Lung (tissue), 12 donors: ENCODE measurements around the gene TMCC2. TPM values are rescaled to one million over a fixed set of nuclear protein-coding genes. Genes with fewer than 3 reads are reported as not detected.
"Not testable (repeated sequence)": the region's sequence is repeated elsewhere in the genome, so short reads cannot be mapped to it uniquely, and the experiment has no call there.

Experiments
- ATAC-seq: fragments of 200-7000 bp; cut with Tn5 transposase; one replicate; pipeline ENCODE4 v1.9.1; 2020; ENCODE audit warnings: moderate number of reproducible peaks; ENCODE audit not compliant: insufficient read depth, low FRiP score
- DNase-seq, 3 donors: peaks; one replicate each; pipeline ENCODE4 v3.0.0-alpha.2; 2013 to 2017
- H3K27ac ChIP-seq, 2 donors: one replicate each; pipeline ENCODE4 v1.5.1; 2013; ENCODE audit warnings: mild to moderate bottlenecking in 2 of 2, moderate library complexity in 2 of 2, control low read depth in 1 of 2, inconsistent platforms in 1 of 2, low read depth in 1 of 2, low read length in 1 of 2
- H3K27me3 ChIP-seq, 3 donors: one replicate each; pipeline ENCODE4 v1.5.1; 2013; ENCODE audit warnings: low read length in 2 of 3; ENCODE audit not compliant: control insufficient read depth in 3 of 3, insufficient read depth in 3 of 3
- H3K36me3 ChIP-seq, 4 donors: one replicate each; pipeline ENCODE4 v1.5.1; 2013; ENCODE audit warnings: low read length in 4 of 4, mild to moderate bottlenecking in 1 of 4, moderate library complexity in 1 of 4; ENCODE audit not compliant: control insufficient read depth in 4 of 4, insufficient read depth in 4 of 4
- H3K4me1 ChIP-seq, 5 donors: one replicate each; pipeline ENCODE4 v1.5.1; 2013; ENCODE audit warnings: low read length in 5 of 5, mild to moderate bottlenecking in 2 of 5, moderate library complexity in 1 of 5; ENCODE audit not compliant: control insufficient read depth in 5 of 5, insufficient read depth in 5 of 5
- H3K4me3 ChIP-seq: one replicate; pipeline ENCODE4 v1.5.1; 2013; ENCODE audit warnings: mild to moderate bottlenecking, control low read depth, moderate library complexity
- H3K9ac ChIP-seq, 2 donors: one replicate each; pipeline ENCODE4 v1.5.1; 2013; ENCODE audit warnings: low read length in 2 of 2, control low read depth in 1 of 2; ENCODE audit not compliant: insufficient read depth in 1 of 2
- H3K9me3 ChIP-seq, 4 donors: one replicate each; pipeline ENCODE4 v1.5.1; 2013; ENCODE audit warnings: low read length in 3 of 4, mild to moderate bottlenecking in 1 of 4, moderate library complexity in 1 of 4; ENCODE audit not compliant: control insufficient read depth in 4 of 4, insufficient read depth in 3 of 4
- CTCF ChIP-seq: IDR thresholded peaks from 2 replicates; pipeline ENCODE4 v1.5.1; 2012; ENCODE audit warnings: mild to moderate bottlenecking; ENCODE audit errors: control extremely low read depth, extremely low read depth
- WGBS, 2 donors: extraction: QIAGEN DNeasy Blood & Tissue Kit; methylation state at CpG; one replicate each; pipeline ENCODE4 v1.1.7; 2013; 5-methylcytosine and 5-hydroxymethylcytosine counted together
- polyA plus RNA-seq, 2 donors: library from polyadenylated mRNA; stranded (reverse); fragments of 200-250 nt; gene quantifications; one replicate each; pipeline ENCODE4 v1.2.1, GENCODE V29; 2013
- total RNA-seq, 2 donors: library from RNA; depleted of rRNA in 1 of 2; stranded (reverse); fragments of >200 nt in 1 of 2; gene quantifications; one replicate each; pipeline ENCODE4 v1.2.1, GENCODE V29; 2014 to 2021
- donor health status: control.
- donor health status: control.
- donor health status: Bipolar disorder and iron deficiency.
- donor health status: healthy.
- donor health status: DM: yes; HTN: yes; CAD: no.

The TMCC2 gene
- total and polyA plus RNA-seq, 4 donors, result 1.9 to 27.0 (median 2.4) TPM

GRCh38 chr1:205294934-205295333 lies 67.2 kb downstream of the TMCC2 start:
- Histone ChIP-seq H3K36me3 (no peaks in the 10 kb centered on the region), H3K9me3 (no peaks in the 10 kb centered on the region), H3K27me3 (no peaks in the 10 kb centered on the region), H3K27ac (peak overlapping the region in 1 of 2 donors; percentile 54), H3K4me3 (no peak overlapping the region), H3K9ac (no peak overlapping the region), H3K4me1 (peaks cover 0 to 10% (median 0%) of the 10 kb centered on the region in 5 donors)
- DNase-seq (no peak), ATAC-seq (no peak)
- WGBS, 2 donors, result 85 to 94% methylated on average over 5 of the region's 5 CpGs
- no peak for TF ChIP-seq CTCF

- H3K4me3 ChIP-seq, result no peak overlapping the region
- H3K36me3 ChIP-seq, result no peaks in the 10 kb centered on the region
- H3K4me1 ChIP-seq, result peaks cover 0 to 12% (median 3%) of the 10 kb centered on the region in 5 donors
- DNase-seq (no peak), ATAC-seq (no peak)
- 73 to 81% methylated on average over 2 of the region's 2 CpGs for WGBS, 2 donors
- no peak for TF ChIP-seq CTCF
- no peak overlapping the region for H3K27ac ChIP-seq
- H3K9ac ChIP-seq, result no peak overlapping the region
- H3K9me3 ChIP-seq, result no peaks in the 10 kb centered on the region
- H3K27me3 ChIP-seq, result no peaks in the 10 kb centered on the region
Observed at GRCh38 chr1:205296154-205296553, 68.4 kb downstream of the TMCC2 start.

GRCh38 chr1:205297546-205298177 lies 69.9 kb downstream of the TMCC2 start:
- not testable (repeated sequence) for ATAC-seq, H3K9ac ChIP-seq, DNase-seq, H3K9me3 ChIP-seq, H3K4me3 ChIP-seq, H3K27me3 ChIP-seq, H3K27ac ChIP-seq, H3K36me3 ChIP-seq
- H3K4me1 ChIP-seq, result peaks cover 0 to 18% (median 16%) of the 10 kb centered on the region in 5 donors
- WGBS, 2 donors, result 89 to 92% methylated on average over 5 of the region's 5 CpGs

- DNase-seq, result peak in 2 of 3 donors; percentile 31 to 42
- Histone ChIP-seq H3K27ac (peak overlapping the region in 1 of 2 donors; percentile 12), H3K4me1 (peaks cover 0 to 18% (median 15%) of the 10 kb centered on the region in 5 donors), H3K27me3 (no peaks in the 10 kb centered on the region), H3K4me3 (no peak overlapping the region), H3K36me3 (peaks cover 0 to 6% (median 3%) of the 10 kb centered on the region in 4 donors), H3K9me3 (no peaks in the 10 kb centered on the region), H3K9ac (no peak overlapping the region)
- 76 to 81% methylated on average over 9 of the region's 9 CpGs for WGBS, 2 donors
- no peak for TF ChIP-seq CTCF
- ATAC-seq, result no peak
Observed at GRCh38 chr1:205298191-205298994, 70.6 kb downstream of the TMCC2 start.
